GM21619 (cell line): ENCODE measurements around the gene ZNF669.

Source experiments
- ATAC-seq: cut with Tn5 transposase; IDR thresholded peaks from one replicate; pipeline ENCODE4 v1.9.1; 2021; ENCODE audit not compliant: unreplicated experiment

ZNF669 gene

GRCh38 chr1:247077213-247077612 is 26.9 kb downstream of the ZNF669 start:
- no peak for ATAC-seq

- ATAC-seq: no peak
Observed at GRCh38 chr1:247070645-247071044, 33.5 kb downstream of the ZNF669 start.

- no peak for ATAC-seq
Observed at GRCh38 chr1:247064304-247064703, 39.9 kb downstream of the ZNF669 start.

GRCh38 chr1:247060771-247061170 is 43.4 kb downstream of the ZNF669 start:
- ATAC-seq: no peak

- no peak for ATAC-seq
Observed at GRCh38 chr1:247056071-247056470, 48.1 kb downstream of the ZNF669 start.

- ATAC-seq: no peak
Observed at GRCh38 chr1:247054992-247055415, 49.2 kb downstream of the ZNF669 start.
